Measurements from ENCODE around the gene RBBP8NL.

Gene RBBP8NL

DNA sequence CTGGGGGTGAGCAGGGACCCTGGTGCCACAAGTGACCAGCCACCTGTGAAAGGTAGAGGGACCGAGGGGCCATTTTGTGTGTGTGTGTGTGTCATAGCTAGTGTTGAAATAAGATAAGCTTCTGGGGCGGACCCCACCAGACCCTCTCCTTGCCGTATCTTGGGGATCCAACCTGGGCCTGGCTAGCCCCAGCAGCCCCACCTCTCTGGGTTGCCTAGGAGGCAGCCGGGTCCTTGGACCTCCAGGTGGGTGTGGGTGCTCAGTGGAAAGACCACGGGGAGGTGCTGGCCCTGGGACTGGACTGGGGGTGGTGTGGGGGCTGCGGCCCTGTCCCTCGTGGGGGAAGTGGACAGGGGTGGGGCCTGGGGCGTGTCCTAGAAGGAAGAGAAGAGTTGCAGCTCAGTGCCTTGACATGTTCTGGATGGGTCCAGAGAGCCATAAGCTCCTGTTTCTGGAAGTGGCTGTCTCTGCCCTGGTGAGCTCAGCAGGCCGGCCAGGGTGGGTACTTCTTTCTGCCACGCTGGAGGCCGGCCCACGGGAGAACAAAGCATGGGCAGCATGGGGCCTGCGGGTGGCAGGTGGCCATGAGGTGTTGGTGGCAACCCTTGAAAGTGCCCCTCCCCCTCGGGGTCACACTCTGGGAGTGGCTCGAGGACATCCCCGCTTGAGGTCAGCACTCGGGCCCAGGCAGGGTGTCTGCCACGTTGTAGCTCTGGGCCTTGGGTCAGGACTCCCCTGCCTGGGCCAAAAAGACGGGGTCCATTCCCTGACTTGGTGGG is 8.4 kb downstream of the RBBP8NL start:
- Histone ChIP-seq H3K9ac (ENCODE audit: low read depth, low read length, poor library complexity, severe bottlenecking) (no peak overlapping the region), H3K4me2 (ENCODE audit: low read depth, low read length, poor library complexity, severe bottlenecking) (no peak overlapping the region), H4K20me1 (ENCODE audit: insufficient read depth, low read length, poor library complexity, severe bottlenecking) (no peaks in the 10 kb centered on the region), H3K9me3 (ENCODE audit: insufficient read depth, low read depth, low read length) (no peaks in the 10 kb centered on the region), H3K4me3 (ENCODE audit: low read length, poor library complexity, severe bottlenecking) (no peak overlapping the region), H2AFZ (ENCODE audit: low read length) (no peak overlapping the region), H3K36me3 (ENCODE audit: insufficient read depth, low read length) (no peaks in the 10 kb centered on the region), H3K4me1 (ENCODE audit: insufficient read depth, low read length, poor library complexity, severe bottlenecking) (no peaks in the 10 kb centered on the region), H3F3A (ENCODE audit: low read depth) (no peaks in the 10 kb centered on the region), H3K79me2 (ENCODE audit: insufficient read depth, low read length) (no peaks in the 10 kb centered on the region), H3K9me2 (replicated peaks; ENCODE audit: low read depth, low read length) (no peaks in the 10 kb centered on the region), H3K27me3 (ENCODE audit: insufficient read depth, low read length, poor library complexity, severe bottlenecking) (no peaks in the 10 kb centered on the region)
- TF ChIP-seq EZH2phosphoT487 (IDR thresholded peaks at IDR 0.05; ENCODE audit: borderline replicate concordance), result no peak
- TF ChIP-seq, protein P1, sequence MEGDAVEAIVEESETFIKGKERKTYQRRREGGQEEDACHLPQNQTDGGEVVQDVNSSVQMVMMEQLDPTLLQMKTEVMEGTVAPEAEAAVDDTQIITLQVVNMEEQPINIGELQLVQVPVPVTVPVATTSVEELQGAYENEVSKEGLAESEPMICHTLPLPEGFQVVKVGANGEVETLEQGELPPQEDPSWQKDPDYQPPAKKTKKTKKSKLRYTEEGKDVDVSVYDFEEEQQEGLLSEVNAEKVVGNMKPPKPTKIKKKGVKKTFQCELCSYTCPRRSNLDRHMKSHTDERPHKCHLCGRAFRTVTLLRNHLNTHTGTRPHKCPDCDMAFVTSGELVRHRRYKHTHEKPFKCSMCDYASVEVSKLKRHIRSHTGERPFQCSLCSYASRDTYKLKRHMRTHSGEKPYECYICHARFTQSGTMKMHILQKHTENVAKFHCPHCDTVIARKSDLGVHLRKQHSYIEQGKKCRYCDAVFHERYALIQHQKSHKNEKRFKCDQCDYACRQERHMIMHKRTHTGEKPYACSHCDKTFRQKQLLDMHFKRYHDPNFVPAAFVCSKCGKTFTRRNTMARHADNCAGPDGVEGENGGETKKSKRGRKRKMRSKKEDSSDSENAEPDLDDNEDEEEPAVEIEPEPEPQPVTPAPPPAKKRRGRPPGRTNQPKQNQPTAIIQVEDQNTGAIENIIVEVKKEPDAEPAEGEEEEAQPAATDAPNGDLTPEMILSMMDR (conservative IDR thresholded peaks at IDR 0.05; ENCODE audit: low read length), result no peak

DNA sequence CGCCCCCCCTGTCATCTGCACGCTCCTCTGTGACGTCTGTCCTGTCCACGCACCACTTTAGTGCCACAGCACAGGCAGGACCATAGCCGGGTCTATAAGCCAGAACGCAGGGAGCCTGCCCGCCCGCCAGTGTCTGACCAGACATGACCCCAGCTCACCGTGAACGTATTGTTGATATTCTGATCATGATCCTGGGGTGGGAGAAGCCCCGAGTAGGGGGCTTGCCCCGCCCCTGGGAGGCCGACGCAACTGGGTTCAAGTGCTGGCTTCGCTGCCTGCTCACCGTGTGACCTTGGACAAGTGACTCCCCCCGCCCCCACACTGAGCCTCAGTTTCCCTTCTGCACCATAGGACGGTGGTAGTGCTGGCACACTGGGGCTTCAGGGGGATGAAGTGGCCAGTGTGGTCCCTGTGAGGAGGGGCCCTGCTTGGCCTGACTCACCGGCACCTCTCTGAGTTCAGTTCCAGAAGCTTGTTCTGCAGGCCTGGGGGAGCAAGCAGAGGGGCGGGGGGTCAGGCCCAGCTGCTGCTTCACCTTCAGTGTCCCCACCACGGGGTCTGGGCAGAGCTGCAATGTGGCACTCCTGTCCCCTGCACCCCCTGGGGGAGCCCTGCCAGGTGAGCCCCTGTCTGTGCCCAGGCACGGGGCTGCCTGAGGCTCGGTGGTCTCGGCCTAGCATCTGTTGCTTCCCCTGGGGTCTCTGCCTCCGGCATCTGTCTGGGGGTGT is 9.2 kb downstream of the RBBP8NL start:
- Histone ChIP-seq H3K4me2 (ENCODE audit: low read depth, low read length, poor library complexity, severe bottlenecking) (no peak overlapping the region), H3K79me2 (ENCODE audit: insufficient read depth, low read length) (no peaks in the 10 kb centered on the region), H3F3A (ENCODE audit: low read depth) (no peaks in the 10 kb centered on the region), H3K36me3 (ENCODE audit: insufficient read depth, low read length) (no peaks in the 10 kb centered on the region), H3K9ac (ENCODE audit: low read depth, low read length, poor library complexity, severe bottlenecking) (no peak overlapping the region), H4K20me1 (ENCODE audit: insufficient read depth, low read length, poor library complexity, severe bottlenecking) (no peaks in the 10 kb centered on the region), H2AFZ (ENCODE audit: low read length) (no peak overlapping the region), H3K9me3 (ENCODE audit: insufficient read depth, low read depth, low read length) (no peaks in the 10 kb centered on the region), H3K27me3 (ENCODE audit: insufficient read depth, low read length, poor library complexity, severe bottlenecking) (no peaks in the 10 kb centered on the region), H3K4me1 (ENCODE audit: insufficient read depth, low read length, poor library complexity, severe bottlenecking) (no peaks in the 10 kb centered on the region), H3K9me2 (replicated peaks; ENCODE audit: low read depth, low read length) (no peaks in the 10 kb centered on the region), H3K4me3 (ENCODE audit: low read length, poor library complexity, severe bottlenecking) (no peak overlapping the region)
- no peak for TF ChIP-seq EZH2phosphoT487 (IDR thresholded peaks at IDR 0.05; ENCODE audit: borderline replicate concordance)
- TF ChIP-seq, protein P1 (conservative IDR thresholded peaks at IDR 0.05; ENCODE audit: low read length), result no peak

DNA sequence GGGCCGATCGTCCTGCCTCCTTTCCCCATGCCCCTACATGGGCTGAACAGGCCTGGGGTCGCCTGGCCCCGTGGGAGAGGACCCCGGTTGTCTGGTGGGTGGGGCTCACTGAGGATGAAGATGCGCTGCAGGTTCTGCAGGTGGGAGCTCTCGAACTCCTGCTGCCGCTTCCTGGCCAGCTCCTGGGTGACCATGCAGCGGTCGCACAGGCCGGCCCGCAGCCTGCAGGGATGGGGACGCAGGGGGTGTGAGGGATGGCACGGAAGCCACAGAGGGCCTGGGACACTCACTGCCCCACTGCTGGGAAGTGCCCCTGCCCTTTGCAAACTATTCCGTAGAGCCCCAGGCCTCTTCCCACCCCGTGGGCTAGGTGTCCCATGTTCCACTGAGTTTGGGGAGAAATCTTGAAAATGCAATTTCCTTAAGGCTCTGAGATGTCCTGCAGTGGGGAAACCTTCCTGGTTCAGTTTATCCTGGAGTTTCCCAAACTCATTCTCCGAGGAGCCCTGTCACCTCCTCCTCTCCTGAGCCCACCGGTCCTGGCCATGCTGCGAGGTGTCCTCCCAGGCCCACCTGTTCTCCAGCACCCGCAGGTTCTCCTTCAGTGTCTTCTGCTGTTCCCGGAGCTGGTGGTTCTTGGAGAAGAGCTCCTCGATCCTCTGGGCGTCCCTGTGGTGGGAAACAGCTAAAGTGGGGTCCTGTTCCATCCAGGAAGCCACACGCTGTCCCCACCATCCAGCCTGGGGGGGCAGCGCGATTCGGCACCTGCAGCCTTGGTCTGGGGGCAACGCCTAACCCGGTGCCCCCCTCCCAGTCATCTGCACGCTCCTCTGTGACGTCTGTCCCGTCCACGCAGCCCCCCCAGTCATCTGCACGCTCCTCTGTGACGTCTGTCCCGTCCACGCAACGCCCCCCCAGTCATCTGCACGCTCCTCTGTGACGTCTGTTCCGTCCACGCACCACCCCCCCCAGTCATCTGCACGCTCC is 10.4 kb downstream of the RBBP8NL start:
- Histone ChIP-seq H3K4me3 (ENCODE audit: low read length, poor library complexity, severe bottlenecking) (no peak overlapping the region), H3K4me1 (ENCODE audit: insufficient read depth, low read length, poor library complexity, severe bottlenecking) (no peaks in the 10 kb centered on the region), H3K27me3 (ENCODE audit: insufficient read depth, low read length, poor library complexity, severe bottlenecking) (no peaks in the 10 kb centered on the region), H3K4me2 (ENCODE audit: low read depth, low read length, poor library complexity, severe bottlenecking) (no peak overlapping the region), H3K9me2 (replicated peaks; ENCODE audit: low read depth, low read length) (no peaks in the 10 kb centered on the region), H3K9ac (ENCODE audit: low read depth, low read length, poor library complexity, severe bottlenecking) (no peak overlapping the region), H3K79me2 (ENCODE audit: insufficient read depth, low read length) (no peaks in the 10 kb centered on the region), H3K36me3 (ENCODE audit: insufficient read depth, low read length) (no peaks in the 10 kb centered on the region), H3F3A (ENCODE audit: low read depth) (no peaks in the 10 kb centered on the region), H2AFZ (ENCODE audit: low read length) (no peak overlapping the region), H3K9me3 (ENCODE audit: insufficient read depth, low read depth, low read length) (no peaks in the 10 kb centered on the region), H4K20me1 (ENCODE audit: insufficient read depth, low read length, poor library complexity, severe bottlenecking) (no peaks in the 10 kb centered on the region)
- TF ChIP-seq, protein P1 (conservative IDR thresholded peaks at IDR 0.05; ENCODE audit: low read length), result no peak
- TF ChIP-seq EZH2phosphoT487 (IDR thresholded peaks at IDR 0.05; ENCODE audit: borderline replicate concordance), result no peak
